Glomerular visceral epithelial cell (primary cell): ENCODE data around the gene ANO1.

Experiments used
- DNase-seq: peaks from one replicate; pipeline ENCODE4 v3.0.0-alpha.2; 2016; ENCODE audit errors: extremely low spot score

The ANO1 gene

DNA sequence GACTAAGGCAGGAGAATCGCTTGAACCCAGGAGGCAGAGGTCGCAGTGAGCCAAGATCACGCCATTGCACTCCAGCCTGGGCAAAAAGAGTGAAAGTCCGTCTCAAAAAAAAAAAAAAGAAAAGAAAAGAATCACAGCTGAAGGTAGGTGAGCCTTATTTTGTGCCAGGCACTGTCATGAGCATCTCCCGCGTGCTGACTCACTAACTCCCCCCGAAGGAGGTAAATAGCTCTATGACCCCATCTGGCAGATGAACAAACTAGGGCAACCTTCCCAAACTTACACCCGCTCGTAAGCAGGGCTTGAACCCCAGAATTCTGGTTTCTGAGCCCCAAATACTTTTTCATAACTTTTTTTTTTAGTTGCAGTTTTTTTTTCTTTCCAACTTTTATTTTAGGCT lies 60.3 kb downstream of the ANO1 start:
- no peak for DNase-seq

DNA sequence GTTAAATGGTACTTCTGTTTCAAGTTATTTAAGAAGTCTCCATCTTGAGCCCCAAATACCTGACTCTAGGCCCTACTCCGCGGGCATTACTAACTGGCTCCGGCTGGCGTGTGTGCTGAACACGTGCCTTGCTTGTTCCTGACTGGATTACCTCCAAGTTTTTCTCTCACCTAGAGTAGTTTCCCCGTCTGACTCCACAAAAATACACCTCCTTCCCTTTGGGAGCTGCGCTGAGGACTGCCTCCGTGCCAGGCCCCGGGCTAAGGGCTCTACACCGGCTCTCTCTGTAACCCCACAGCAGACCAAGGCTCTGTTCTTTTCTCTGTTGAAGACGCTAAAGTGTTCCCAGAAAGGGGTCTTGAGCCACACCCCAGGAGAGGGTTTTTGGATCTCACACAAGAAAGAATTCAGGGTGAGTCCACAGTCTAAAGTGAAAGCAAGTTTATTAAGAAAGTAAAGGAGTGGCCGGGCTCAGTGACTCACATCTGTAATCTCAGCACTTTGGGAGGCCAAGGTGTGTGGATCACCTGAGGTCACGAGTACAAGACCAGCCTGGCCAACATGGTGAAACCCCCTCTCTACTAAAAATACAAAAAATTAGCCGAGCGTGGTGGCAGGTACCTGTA lies 61.8 kb downstream of the ANO1 start:
- no peak for DNase-seq

DNA sequence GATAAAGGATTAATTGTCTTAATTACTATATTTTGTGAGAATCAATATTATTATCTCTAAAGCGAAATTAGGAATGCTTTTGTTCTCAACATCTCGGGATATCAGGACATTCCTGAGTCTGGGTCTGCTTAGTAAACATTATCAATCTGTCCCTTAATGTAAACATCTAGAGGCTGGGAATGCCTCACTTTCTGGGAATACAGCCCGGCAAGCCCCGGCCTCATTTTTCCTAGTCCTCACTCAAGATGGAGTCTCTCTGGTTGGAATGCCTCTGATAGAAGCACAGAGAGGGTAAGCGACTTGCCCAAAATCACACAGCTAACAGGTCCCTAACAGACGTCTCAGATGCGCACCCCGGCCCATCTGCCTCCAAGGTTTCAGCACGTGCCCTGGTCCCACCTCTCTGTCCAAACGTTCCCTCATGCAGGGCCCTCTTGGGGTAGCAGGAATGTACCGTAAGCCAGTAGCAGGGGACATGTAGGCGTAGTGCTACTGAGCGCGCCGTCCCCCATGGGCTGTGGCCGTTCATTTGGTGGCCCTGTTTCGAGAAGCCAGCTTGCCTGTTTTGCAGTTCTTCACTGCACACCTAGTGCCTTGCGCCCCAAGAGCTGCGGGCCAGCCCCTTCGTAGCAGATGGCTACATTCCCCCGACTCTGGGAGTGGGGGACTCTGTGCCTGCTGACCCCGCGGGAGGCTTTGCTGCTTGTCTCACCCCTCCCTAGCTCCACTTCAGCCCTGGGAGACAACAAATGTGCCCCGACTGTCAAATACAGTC lies 62.8 kb downstream of the ANO1 start:
- DNase-seq = no peak

DNA sequence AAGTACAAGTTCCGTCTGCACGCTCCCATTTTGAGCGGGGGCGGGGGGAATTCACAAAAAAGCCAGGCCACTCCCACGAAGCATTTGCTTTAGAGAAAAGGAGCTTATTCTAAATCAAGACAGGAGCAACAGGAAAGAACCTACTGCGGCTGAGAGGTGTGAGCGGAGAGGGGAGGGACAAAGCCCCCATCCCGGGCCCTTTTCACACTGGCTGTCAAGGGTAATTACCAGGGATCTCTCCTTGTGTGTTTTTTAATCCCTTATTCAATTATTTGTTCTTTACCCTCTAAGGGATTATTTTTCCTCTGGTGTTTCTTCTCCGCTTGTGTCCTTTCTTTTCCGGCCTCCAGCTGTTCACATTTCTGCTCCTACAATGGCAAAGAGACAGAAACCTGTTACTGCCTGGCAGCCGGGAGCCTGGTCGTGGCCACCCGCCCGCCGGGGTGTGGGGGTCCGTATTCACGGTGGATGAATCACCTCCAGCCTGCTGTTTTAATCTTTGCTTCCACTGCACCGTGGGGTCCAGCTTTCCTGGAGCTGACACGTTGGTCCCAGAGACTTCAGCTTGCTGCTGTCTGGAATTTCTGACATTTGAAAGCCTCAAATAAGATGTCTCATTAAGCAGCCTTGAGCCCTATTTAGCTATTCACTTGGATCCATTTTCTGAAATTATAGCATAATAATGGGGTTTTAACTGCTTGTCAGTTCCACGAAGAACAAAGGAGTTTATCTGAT lies 63.5 kb downstream of the ANO1 start:
- DNase-seq = no peak

DNA sequence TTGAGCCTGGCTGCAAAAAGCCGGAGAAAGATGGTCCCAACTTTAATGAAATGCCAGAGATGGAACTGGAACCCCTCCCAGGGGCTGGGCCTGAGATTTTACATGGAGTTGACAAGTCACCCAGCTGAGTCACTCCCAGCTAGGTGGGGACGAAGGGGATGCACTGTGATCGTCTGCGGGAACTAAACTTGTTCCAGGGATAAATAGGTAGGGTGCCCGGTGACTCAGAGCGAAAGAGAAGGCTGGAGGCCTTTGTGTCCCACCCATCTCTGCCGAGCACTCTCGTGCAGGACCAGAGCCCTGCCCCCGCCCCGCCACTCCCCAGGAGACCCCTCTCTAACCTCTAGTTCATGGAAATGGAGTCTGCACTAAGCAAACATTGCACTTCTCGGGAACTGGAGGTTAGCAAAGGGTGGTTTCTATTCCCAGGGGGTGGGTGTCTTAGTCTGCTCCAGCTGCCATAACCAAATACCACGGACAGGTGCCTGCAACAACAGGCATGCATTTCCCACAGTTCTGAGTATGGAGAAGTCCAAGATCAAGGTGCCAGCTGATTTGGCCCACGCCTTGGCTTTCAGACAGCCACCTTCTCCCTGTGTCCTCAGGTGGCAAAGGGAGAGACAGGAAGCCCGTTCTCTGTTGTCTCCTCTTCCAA lies 64.2 kb downstream of the ANO1 start:
- no peak for DNase-seq

DNA sequence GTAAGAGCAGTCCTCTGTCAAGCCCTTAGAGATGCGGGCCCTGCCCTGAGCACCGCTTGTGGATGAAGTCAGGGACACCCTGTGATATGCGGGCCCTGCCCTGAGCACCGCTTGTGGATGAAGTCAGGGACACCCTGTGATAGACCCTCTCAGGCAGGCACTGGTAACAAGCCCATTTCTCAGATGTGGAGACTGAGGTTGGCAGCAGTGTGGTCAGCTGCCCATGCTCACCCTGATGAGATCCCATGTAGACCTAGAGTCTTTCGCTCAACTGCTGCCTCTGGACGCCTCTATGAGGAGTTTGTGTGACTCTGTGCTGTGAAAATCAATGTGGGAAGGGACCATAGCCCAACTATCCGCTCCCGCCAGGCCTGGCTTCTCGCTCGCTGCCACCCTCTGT lies 66.1 kb downstream of the ANO1 start:
- no peak for DNase-seq

DNA sequence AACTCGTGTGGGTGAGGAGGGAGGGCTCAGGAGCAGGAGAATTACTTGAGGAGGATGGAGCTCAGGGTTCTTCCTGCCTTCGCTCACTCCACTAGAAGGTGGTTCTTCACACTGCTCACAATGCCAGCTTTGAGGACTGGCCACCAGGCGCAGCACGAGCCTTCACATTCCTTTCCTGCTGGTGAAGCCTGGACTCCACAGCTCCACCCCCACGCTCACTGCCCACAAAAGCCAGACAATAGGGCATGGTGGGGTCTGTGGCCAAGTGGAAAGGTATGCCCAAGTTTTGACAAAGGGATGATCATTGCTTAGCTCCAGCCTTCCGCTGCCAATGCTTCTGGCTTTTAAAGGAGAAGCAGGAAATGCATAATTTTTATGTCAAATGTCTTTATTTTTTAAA lies 67.0 kb downstream of the ANO1 start:
- DNase-seq = no peak

DNA sequence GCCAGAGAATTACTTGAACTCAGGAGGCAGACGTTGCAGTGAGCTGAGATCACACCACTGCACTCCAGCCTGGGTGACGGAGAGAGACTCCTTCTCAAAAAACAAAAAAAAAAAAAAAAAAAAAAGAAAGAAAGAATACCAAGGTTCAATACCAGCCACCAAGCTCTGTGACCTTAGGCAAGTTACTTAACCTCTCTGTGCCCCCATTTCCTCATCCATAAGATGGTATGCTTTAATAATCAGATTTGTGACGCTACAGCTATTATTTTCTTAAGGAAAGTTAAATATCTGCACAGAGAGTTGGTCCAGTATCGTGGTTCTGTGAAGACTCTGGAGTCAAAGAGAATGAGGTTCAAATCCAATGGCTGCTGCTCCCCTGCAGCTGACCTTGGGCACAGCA lies 67.7 kb downstream of the ANO1 start:
- DNase-seq = no peak

DNA sequence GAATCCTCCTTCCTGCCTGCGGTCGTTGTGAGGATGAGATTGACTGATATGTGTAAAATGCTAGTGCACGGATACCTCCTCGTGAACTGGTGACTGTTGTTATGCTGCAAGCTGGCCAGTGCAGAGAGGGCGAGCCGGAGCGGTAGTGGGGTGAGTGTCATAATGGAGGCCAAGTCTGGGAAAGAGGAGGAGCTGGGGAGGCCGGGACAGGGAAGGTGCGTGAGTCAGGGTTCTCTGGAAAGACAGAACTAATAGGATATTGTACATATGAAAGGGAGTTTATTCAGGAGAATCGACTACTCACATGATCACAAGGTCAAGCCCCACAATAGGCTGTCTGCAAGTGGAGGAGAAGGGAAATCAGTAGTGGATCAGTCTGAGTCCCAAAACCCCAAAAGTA lies 68.2 kb downstream of the ANO1 start:
- no peak for DNase-seq

DNA sequence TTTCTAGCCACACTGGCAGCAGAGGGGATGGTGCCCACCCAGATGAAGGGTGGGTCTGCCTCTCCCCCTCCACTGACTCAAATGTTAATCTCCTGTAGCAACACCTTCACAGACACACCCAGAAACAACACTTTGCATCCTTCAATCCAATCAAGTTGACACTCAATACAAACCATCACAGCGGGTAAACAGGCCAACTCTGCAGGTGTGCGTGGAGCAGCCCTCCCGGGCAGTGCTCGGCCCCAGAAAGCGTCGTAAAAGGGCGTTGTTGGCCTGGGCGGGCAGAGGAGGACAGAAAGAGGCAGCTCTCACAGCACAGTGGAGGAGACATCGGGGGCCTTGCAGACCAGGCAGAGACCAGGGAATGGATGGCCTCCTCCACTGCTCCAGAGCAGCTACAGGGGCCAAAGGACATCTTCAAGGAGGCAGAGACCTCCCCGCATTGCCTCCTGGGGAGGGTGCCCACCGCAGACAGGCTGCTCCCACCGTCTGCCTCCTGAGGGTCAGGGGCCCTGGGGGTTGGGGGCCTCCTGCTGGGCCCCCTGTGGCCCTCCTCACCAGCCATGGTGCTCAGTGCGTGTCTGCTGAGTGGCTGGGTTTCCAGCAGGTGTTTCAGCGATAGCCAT lies 68.9 kb downstream of the ANO1 start:
- no peak for DNase-seq

DNA sequence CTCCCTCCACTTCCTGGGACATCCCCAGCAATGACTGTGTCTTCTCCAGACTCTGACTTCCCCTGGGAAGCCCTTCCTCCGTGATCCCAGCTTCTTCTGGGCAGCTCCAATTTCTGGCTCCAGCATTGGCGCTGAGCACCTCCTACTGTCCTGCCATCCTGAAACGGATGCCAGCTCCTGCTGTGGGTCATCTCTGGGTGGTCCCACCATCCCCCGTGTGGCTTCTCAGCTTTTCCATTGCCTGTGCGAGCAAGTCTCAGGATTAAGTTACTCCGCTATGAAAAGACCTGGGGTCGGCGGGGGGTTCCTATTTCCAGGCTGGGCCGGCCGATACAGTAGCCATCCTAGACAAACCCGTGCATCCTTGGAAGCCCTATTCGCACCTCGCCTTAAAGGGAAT lies 69.6 kb downstream of the ANO1 start:
- no peak for DNase-seq

DNA sequence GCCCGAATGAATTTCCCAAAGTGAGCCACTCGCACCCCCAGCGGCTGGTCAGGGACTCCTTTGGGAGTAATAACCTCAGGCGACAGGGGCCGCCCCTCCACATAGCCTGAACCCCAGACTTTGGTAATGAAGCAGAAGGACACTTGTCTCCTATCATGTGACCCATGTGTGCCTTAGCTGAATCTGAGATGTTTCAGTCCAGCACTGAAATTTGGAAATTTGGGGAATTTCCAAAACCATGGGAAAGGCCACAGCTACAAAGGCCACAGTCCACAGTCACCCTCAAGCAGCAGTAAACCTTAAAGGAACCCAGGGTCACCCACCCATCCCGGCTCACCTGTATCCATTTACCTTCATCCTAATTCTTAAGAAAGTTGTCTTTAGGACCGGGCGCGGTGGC lies 73.6 kb downstream of the ANO1 start:
- DNase-seq = no peak

DNA sequence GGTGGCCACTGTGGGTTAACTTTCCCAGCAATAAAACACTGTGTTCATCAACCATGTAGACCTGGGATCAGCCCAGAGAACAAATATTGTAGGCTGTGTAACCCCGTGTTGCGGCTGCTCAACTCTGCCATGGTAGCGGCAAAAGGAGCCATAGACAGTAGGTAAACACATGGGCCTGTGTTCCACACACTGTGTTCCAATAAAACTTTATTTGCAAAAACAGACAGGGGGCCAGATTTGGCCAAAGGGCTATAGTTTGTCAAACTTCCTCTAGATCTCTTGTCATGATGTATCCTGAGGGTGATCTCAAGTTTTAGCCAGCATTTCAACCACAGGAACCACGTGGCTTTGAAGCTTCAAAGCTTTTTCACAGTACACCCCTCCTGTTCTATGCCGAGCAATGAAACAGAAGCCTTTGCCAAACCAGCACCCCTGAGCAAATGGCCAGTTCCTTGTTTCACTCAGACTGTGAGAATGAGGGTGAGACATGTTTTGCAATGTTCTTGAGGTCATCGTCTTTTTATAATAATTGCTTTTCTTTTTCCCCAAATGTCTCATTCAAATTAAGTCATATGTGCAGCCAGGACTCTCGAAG lies 75.1 kb downstream of the ANO1 start:
- DNase-seq = no peak

DNA sequence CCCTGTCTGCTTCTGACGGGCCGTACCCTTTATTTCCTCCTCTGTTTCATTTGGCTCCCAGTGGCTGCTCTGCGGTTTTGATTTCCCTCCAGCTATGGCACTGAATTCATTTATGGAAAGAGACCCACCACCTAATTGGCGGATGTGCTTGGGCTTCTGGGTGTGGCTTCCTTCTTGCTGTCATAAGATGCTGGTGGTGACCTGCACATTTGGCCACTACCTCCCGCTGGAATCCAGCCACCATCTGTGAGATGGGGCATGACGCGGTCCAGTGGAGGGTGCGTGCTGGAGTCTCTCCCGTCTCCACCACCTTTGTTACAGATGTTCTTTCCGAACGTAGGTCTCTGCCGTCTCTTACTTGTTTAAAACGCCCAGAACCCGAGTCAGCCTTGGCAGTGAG lies 77.3 kb downstream of the ANO1 start:
- no peak for DNase-seq

DNA sequence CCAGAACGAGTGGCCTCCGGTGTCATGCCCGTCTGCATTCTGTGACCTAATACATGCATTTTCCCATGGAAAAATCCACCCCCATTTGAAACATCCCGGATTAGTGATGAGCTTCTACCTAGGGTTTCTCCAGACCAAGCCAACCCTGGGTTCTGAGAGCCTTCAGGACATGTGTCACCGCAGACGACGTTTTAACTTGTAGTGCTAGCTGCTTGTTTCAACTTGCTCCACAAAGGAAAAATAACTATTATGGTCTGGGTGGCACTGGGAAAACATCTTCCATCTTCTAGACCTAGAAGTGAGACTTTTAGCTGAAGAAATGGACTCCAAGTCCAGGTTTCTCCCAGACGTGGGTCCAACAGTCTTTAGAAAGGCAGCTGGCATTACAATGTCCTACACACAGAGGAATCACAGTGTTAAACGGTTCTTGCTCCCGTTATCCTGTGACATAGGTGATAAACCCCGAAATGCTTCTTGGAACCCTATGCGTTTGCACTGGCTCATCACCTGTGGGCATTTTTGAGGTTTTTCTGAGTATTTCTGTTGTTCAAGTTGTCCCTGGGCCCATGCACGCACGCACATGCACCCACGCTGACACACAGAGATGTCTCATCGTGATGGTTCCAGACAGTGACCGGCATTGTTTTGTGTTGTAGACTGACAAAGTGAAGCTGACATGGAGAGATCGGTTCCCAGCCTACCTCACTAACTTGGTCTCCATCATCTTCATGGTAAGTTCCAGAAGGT lies 78.3 kb downstream of the ANO1 start:
- no peak for DNase-seq

DNA sequence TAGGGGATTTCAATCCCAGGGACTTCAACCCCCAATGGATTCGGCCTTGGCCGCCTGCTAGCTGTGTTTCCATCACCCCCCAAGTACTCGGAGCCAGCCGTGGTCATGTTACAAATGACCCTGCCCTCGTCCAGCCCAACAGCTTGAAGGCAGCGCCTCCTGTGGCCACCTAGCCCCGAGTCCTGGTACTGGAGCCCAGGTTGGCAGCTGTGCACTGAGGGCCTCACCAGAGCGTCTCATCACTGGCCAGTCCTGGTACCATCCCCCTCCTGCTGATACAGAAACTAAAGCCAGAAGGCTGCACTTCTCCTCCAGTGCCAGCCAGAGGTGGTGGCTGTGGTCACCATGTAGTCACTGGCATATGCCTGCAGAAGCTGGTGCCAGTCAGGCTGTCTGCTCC lies 80.1 kb downstream of the ANO1 start:
- peak; percentile 30 for DNase-seq

DNA sequence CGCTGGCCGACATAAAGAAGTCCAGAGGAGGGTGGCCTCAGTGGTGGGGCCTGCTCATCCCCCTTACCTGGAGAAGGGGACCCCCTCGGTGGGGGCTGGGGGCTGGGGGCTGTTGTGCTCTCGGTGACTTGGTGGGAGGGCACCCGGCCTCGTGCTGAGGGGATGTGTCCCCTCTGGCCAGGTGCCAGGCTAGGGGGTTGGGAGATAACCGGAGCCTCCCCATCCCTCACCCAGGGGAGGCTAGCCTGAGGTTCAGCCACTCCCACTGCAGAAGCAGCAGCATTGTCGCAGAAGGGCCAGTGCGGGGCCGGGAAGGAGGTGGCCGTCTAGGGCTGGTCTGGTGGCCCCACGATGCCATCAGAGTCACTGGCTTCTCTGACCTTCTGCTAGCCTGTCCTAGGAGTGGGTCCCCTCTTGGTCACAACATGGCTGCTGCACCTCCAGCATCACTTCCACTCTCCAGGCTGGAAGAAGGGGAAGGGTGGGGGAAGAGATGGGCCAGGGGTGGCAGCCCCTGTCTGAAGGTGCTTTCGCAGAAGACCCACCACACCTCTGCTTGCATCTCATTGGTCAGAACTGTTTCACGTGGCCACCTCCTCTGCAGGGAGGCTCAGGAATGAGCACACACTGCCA lies 80.8 kb downstream of the ANO1 start:
- DNase-seq = no peak

DNA sequence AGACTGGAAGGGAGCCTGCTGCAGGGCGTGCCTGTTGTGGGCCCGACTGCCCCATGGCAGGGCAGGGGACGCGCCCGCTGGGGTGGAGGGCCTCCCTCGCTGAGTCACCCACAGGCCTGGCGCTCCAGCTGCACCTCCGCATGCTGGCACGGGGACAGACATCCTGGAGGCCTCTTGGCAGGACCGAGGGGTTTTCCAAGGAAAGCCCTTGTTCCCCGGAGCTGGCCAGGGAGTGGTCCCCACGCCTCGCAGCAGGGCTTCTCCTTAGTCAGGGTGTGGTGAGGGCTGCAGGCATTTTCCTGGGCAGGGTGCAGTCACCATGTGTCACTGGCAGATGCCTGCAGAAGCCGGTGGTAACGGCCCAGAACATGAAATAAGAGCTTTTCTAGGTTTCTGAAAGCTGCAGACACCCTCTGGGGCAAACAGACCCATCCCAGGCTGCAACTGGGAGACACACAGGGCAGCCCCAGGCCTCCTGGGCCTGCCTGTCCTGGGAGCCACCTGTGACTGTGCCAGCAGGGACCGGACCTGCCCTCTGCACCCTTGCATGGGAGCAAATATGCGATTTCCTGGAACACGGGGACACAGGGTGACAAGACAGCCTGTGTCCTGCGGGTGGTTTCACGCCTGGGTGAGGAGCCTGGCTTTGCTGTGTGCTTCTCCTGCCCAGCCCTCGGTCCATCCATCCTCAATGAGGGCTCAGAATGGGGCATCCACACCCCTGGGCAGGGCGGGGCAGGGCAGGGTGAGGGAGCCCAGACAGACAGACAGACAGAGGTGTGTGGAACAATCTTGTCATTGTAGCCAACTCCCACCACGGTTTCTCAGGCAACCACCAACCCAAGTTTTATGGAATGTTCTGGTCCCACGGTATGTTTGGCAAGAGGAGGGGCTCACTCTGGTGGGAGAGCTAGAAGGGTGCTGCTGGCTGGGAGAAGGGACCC lies 81.8 kb downstream of the ANO1 start:
- peak; percentile 43 for DNase-seq

DNA sequence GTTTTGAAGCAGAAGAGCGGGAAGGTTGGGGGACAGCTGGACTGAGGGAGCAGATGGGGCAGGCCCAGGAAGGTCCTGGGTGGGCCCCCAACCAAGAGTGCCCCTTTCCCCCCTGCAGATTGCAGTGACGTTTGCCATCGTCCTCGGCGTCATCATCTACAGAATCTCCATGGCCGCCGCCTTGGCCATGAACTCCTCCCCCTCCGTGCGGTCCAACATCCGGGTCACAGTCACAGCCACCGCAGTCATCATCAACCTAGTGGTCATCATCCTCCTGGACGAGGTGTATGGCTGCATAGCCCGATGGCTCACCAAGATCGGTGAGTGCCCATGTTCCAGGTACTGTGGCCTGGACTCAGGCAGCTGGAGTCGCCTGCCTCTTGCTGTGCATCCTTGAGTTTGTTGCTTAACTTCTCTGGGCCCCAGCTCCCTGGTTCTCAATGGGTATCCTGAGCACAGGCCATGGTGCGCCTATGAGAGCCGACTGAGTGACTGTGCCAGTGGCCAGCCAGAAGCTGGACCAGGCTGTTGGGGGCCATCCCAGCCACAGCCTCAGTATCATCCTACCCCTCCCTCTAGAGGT lies 83.0 kb downstream of the ANO1 start:
- no peak for DNase-seq
